Measurements from ENCODE around the gene MET. TPM values are rescaled to one million over a fixed set of nuclear protein-coding genes. Genes with fewer than 3 reads are reported as not detected.

Gene MET
- total RNA-seq, 1 donor from 2014 or later: 28.0 TPM

GRCh38 chr7:116663744-116664143, 8.3 kb upstream of the MET start:
- no peak for DNase-seq (ENCODE audit: low read depth in 2 of 2)

DNA sequence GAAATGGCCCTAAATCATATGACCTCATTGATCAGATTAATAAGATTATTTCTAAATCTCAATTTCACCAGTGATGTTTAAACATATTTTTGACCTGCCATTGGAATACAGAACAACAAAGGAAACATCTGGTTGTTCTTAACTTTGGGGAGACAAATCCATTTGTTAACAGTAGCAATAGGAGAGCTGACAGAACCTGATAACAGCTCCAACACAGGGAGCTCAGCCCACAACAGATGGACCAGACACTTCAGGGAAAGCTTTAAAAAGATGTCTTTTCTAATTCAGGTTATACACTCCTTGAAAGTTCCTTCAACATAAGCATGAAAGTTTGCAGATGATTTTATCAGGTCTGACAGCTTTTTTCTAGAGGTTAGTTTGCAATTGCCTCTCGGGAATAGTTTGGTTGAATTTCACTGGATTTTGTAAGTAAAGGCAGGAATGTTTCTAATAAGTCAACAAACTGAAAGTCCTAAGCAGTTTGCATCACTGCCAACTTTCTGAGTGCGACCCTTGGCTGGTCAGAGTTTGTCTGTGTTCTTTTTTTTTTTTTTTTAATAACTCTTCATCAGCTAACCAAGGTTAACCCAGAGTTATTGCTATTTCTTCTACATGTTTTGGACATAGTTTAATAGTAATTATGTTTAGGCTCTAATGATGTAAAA, 6.5 kb upstream of the MET start:
- DNase-seq (ENCODE audit: low read depth in 2 of 2): peak in 1 of 2 donors; percentile 37

- DNase-seq (ENCODE audit: low read depth in 2 of 2): no peak
Observed at GRCh38 chr7:116669769-116670168, 2.2 kb upstream of the MET start.

DNA sequence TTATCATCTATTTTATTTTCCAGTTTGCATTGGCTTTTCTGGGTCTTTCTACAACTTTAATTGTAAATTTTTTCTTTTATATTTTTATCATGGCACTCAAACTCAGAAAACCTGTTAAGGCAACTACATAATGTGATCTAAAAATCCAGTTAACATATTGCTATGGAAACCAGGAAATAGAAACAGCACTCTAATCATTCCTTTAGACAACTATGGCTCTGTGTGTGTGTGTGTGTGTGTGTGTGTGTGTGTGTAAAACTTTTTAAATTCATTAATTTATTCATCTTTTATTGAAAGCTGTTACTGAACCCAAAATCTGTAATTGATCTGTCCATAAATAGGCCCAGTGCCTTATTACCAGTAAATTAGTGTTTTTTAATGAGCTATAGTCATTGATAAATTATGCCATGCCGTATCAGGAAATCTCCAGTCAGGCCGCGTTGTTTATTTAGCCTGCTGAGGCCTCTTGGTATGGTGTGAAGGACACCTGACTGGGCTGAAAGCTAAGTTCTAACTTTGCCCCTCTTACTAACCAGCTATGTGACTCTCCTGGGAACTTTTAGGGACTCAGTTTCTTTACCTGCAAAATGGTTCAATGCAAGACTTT, 1.5 kb upstream of the MET start:
- DNase-seq (ENCODE audit: low read depth in 2 of 2): peak; percentile 67 to 73

DNA sequence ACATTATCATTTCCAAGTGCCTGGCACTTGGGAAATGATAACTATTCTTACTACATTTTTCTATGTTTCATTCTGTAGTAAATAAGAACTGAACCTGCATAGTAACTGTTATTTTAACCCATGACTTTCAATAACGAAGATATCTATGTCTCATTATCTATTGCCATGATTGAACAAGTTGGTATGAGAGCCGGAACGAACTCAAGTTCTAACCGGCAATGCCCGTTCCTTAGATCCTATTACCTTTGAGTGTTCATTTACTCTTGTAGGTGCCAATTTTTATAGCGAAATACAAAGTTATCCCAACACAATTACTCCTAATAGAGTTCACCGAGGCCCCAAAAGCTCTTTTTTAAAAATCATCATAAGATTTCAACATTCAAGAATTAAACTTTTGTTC, 885 bp upstream of the MET start:
- DNase-seq (ENCODE audit: low read depth in 2 of 2): no peak

- DNase-seq (ENCODE audit: low read depth in 2 of 2): peak; percentile 52 to 58
Observed at GRCh38 chr7:116672596-116673456, 830 bp downstream of the MET start.

DNA sequence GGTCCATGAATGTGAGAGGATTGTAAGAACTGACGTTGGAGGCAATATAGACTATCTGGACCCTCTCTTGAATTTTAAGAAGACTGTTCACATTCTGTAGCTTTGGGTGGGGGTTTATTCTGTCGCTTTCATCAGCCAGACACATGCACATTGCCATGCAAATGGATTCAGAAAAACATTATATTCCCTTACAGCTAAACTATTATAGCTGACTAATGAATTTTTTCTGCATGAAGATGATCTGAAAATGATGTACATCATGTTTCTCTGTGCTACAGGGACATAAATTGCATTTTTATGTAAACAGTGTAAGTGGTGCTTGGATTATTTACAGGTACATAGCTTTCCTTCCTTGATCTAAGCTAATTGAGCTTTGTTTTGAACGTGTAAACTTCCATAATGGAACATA, 1.5 kb downstream of the MET start:
- peak in 1 of 2 donors; percentile 21 for DNase-seq (ENCODE audit: low read depth in 2 of 2)

DNA sequence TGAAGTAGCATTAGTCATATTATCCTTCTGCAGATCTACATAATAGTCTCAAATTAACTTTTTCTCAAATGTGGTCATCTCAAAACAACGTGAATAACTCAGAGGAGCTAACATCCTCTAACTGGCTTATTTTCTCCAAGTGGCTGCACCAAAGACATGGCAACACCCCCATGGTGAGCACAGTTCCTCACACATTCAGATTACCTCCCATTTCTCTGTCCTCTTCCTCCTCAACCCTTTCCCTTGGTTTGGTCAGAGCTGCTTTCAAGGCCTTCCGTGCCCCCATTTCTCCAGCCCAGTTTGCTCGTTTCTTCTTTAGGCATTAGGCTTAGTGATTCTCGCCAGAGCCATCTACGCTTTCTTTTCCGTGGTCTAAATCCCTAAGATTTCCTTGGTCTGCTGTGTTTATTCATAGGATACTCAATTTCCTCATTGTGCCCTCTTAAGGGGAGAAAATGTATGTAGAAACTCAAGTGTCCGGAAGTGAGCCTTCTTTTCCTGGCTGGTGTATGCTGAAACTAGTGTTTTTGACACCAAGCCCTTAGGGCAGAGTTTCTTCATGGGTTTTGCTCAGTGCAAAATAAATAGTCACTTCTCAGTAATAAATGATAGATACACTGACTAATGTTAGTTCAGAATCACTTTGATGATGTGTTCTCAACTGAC, 2.6 kb downstream of the MET start:
- DNase-seq (ENCODE audit: low read depth in 2 of 2): peak in 1 of 2 donors; percentile 63

- no peak for DNase-seq (ENCODE audit: low read depth in 2 of 2)
Observed at GRCh38 chr7:116675812-116676355, 3.9 kb downstream of the MET start.

DNA sequence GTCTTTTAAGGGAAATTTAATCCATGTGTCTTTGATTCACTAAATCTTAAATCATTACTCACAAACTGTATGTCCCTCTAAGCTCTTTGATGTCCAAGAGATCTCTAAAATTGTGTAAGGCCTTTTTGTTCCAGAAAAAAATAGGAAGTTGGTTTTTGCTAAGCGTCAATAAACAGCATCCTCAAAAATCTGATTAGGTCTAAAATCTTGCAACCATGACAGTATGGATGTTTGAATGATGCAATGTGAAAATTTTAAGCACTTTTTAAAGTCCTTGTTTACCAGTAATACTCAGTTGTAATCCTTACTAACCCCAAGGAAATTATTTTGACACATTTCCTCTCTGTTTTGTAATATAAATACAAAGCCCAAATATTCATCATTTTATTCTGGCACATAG, 6.8 kb downstream of the MET start:
- DNase-seq (ENCODE audit: low read depth in 2 of 2): no peak

GRCh38 chr7:116679500-116679899, 7.5 kb downstream of the MET start:
- peak; percentile 64 to 92 for DNase-seq (ENCODE audit: low read depth in 2 of 2)

GRCh38 chr7:116683786-116684185, 11.8 kb downstream of the MET start:
- DNase-seq (ENCODE audit: low read depth in 2 of 2): no peak

DNA sequence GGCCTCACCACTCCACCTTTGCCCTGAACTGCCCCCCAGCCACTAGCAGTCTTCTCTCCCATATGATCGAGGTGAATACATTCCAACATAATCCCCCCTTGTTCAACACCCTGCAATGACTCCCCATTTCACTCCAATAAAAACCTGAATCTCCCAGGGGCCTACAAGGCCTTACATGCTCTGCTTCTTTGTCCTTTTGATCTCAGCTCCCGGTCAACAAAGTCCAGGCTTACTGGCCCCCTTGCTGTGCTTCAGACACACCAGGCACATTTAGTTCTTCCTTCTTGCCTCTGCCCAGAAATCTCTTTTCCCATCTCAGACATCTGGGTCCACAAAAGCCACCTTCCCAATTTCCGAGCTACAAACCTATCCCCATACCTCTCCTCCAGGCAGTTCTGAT, 14.0 kb downstream of the MET start:
- no peak for DNase-seq (ENCODE audit: low read depth in 2 of 2)

DNA sequence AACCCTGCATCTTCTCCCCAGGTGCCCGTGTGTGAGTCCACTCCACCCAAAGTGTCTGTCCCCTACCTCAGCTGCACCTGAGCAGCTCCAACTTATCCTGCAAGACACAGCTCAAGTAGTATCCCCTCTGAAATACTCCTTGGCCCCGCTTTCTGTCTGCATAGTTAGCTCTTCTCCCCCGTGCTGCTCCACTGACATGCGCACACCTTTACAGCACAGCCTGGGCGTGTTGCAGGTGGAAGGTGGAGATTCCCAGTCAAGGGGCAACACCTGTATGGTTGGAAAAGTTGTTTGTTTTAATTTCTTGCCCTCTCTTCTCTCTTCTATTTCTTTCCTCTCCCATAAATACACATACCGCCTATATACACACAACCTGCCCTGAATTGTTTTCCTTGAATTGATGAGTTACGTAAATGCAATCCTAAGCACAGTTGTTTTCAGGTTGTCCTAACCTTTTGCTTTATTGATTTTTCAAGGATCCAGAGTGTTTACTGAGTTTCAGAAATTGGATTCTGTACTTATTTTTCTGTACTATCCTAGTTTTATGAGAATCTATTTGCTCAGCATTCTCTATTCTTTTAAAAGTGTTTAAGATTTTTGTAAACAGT, 14.9 kb downstream of the MET start:
- DNase-seq (ENCODE audit: low read depth in 2 of 2): no peak

DNA sequence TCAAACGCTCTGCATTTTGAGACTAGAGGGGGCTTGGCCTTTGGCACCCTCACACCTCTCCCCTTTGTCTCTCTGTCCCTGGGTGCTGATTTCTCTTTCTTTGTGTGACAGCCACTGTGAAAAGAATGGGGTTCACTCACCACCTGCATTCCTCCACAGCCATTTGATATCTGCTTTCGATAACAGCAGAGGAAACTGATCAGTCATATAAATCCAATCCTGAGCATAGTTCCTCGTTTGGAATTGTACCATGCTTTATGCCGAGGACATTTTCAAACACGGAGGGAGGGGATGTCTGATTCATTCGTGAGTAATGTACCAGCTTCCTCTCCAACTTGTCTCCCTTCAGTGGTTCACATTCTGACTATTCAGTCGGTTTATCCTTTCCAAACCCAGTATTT, 15.8 kb downstream of the MET start:
- DNase-seq (ENCODE audit: low read depth in 2 of 2): peak; percentile 81 to 88

DNA sequence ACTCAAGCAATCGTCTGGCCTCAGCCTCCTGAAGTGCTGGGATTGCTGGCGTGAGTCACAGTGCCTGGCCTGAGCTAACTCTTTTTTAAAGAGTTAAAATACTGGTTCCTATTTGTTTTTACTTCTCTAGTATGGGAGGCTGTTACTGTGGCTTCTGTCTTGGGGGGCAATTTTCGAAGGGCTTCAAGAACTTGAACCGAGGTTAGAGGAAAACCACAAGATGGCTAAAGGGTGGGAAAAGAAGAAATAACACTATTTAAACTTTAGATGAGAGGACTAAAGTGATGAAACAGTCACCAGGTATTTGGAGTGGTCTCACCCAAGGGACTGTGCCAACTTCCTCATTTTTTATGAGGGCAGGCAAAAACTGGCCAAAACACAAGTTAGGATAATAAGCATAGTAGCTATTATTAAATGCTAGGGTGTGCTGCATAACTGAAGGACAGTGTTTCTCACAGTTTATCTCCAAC, 17.8 kb downstream of the MET start:
- no peak for DNase-seq (ENCODE audit: low read depth in 2 of 2)

DNA sequence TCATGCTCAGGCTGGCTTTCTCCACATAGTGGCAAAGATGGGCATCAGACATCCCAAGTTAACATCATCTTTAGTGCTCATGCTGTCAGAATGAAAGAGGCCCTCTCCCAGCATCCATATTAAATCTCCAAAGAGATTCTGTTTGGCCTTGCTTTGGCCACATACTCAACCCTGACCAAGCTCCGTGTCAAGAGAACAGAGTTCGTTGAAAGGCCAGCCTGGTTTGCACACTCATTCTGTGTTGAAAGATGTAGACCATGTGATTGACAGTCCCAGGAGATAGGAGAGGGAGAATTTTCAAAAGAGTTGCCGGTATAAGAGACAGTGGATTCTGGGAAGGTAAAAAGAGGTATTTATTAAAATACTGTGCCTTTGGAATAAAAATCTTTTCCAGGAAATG, 19.7 kb downstream of the MET start:
- peak; percentile 55 to 61 for DNase-seq (ENCODE audit: low read depth in 2 of 2)

GRCh38 chr7:116692401-116693308, 20.7 kb downstream of the MET start:
- DNase-seq (ENCODE audit: low read depth in 2 of 2): peak; percentile 50 to 52

GRCh38 chr7:116696707-116697106, 24.7 kb downstream of the MET start:
- DNase-seq (ENCODE audit: low read depth in 2 of 2): no peak

- no peak for DNase-seq (ENCODE audit: low read depth in 2 of 2)
Observed at GRCh38 chr7:116697152-116697551, 25.2 kb downstream of the MET start.

Measured in lung microvascular endothelial cell (primary cell).